ENCODE data around the gene PRKG1.
A peak's percentile ranks its signal among the peaks of the same experiment; 100 is the strongest.
"Not testable (repeated sequence)": the region's sequence is repeated elsewhere in the genome, so short reads cannot be mapped to it uniquely, and the experiment has no call there.

PRKG1 gene

GRCh38 chr10:51729822-51730555, 655.7 kb downstream of the PRKG1 start:
- no peak for DNase-seq

GRCh38 chr10:51733057-51733456, 658.8 kb downstream of the PRKG1 start:
- no peak for DNase-seq

GRCh38 chr10:51743146-51743545, 668.9 kb downstream of the PRKG1 start:
- no peak for DNase-seq

- DNase-seq, result no peak
Observed at GRCh38 chr10:51744235-51745000, 670.1 kb downstream of the PRKG1 start.

- no peak for DNase-seq
Observed at GRCh38 chr10:51745397-51745796, 671.1 kb downstream of the PRKG1 start.

- DNase-seq, result no peak
Observed at GRCh38 chr10:51747216-51747615, 672.9 kb downstream of the PRKG1 start.

- DNase-seq, result no peak
Observed at GRCh38 chr10:51748959-51749358, 674.7 kb downstream of the PRKG1 start.

GRCh38 chr10:51758366-51758765, 684.1 kb downstream of the PRKG1 start:
- no peak for DNase-seq

- DNase-seq, result not testable (repeated sequence)
Observed at GRCh38 chr10:51758838-51759237, 684.6 kb downstream of the PRKG1 start.

- no peak for DNase-seq
Observed at GRCh38 chr10:51759896-51760534, 685.7 kb downstream of the PRKG1 start.

- DNase-seq, result no peak
Observed at GRCh38 chr10:51760864-51761640, 686.8 kb downstream of the PRKG1 start.

GRCh38 chr10:51763746-51764145, 689.5 kb downstream of the PRKG1 start:
- DNase-seq, result no peak

- DNase-seq, result no peak
Observed at GRCh38 chr10:51765284-51765971, 691.1 kb downstream of the PRKG1 start.

- DNase-seq, result no peak
Observed at GRCh38 chr10:51766423-51767102, 692.3 kb downstream of the PRKG1 start.

- no peak for DNase-seq
Observed at GRCh38 chr10:51767103-51767763, 692.9 kb downstream of the PRKG1 start.

- DNase-seq, result no peak
Observed at GRCh38 chr10:51768886-51769465, 694.7 kb downstream of the PRKG1 start.

GRCh38 chr10:51770709-51771108, 696.4 kb downstream of the PRKG1 start:
- DNase-seq, result no peak

- no peak for DNase-seq
Observed at GRCh38 chr10:51772387-51772786, 698.1 kb downstream of the PRKG1 start.

- peak in 1 of 2 experiments; percentile 30 for DNase-seq
Observed at GRCh38 chr10:51773681-51774080, 699.4 kb downstream of the PRKG1 start.

- DNase-seq, result no peak
Observed at GRCh38 chr10:51783941-51784340, 709.7 kb downstream of the PRKG1 start.
